ENCODE results near the gene ASXL2. TPM values are rescaled to one million over a fixed set of nuclear protein-coding genes. Genes with fewer than 3 reads are reported as not detected.
"Not testable (repeated sequence)": the region's sequence is repeated elsewhere in the genome, so short reads cannot be mapped to it uniquely, and the experiment has no call there.

The ASXL2 gene
- total RNA-seq, 1 donor from 2014 or later = 33.7 TPM

GRCh38 chr2:25736899-25737515 lies 141.3 kb downstream of the ASXL2 start:
- no peak for DNase-seq (ENCODE audit: low spot score)

- DNase-seq (ENCODE audit: low spot score) = no peak
These were observed 142.5 kb downstream of the ASXL2 start for GRCh38 chr2:25735835-25736234.

- DNase-seq (ENCODE audit: low spot score) = no peak
These were observed 149.7 kb downstream of the ASXL2 start for GRCh38 chr2:25728559-25728958.

- no peak for DNase-seq (ENCODE audit: low spot score)
These were observed 151.8 kb downstream of the ASXL2 start for GRCh38 chr2:25726522-25726921.

- no peak for DNase-seq (ENCODE audit: low spot score)
These were observed 152.4 kb downstream of the ASXL2 start for GRCh38 chr2:25725877-25726276.

GRCh38 chr2:25724756-25725155 lies 153.5 kb downstream of the ASXL2 start:
- no peak for DNase-seq (ENCODE audit: low spot score)

GRCh38 chr2:25722224-25722623 lies 156.1 kb downstream of the ASXL2 start:
- DNase-seq (ENCODE audit: low spot score) = no peak

GRCh38 chr2:25720575-25720974 lies 157.7 kb downstream of the ASXL2 start:
- DNase-seq (ENCODE audit: low spot score) = no peak

- DNase-seq (ENCODE audit: low spot score) = no peak
These were observed 163.5 kb downstream of the ASXL2 start for GRCh38 chr2:25714740-25715139.

GRCh38 chr2:25712455-25712854 lies 165.8 kb downstream of the ASXL2 start:
- DNase-seq (ENCODE audit: low spot score) = no peak

- DNase-seq (ENCODE audit: low spot score) = no peak
These were observed 166.5 kb downstream of the ASXL2 start for GRCh38 chr2:25711675-25712354.

- DNase-seq (ENCODE audit: low spot score) = no peak
These were observed 167.5 kb downstream of the ASXL2 start for GRCh38 chr2:25710750-25711149.

- DNase-seq (ENCODE audit: low spot score) = no peak
These were observed 168.9 kb downstream of the ASXL2 start for GRCh38 chr2:25709349-25709748.

- DNase-seq (ENCODE audit: low spot score) = no peak
These were observed 170.2 kb downstream of the ASXL2 start for GRCh38 chr2:25707927-25708590.

GRCh38 chr2:25705575-25705974 lies 172.7 kb downstream of the ASXL2 start:
- DNase-seq (ENCODE audit: low spot score) = not testable (repeated sequence)

GRCh38 chr2:25701801-25702200 lies 176.5 kb downstream of the ASXL2 start:
- no peak for DNase-seq (ENCODE audit: low spot score)

GRCh38 chr2:25700221-25700660 lies 178.0 kb downstream of the ASXL2 start:
- no peak for DNase-seq (ENCODE audit: low spot score)

GRCh38 chr2:25699216-25699615 lies 179.1 kb downstream of the ASXL2 start:
- no peak for DNase-seq (ENCODE audit: low spot score)

GRCh38 chr2:25698752-25699151 lies 179.5 kb downstream of the ASXL2 start:
- DNase-seq (ENCODE audit: low spot score) = no peak

- no peak for DNase-seq (ENCODE audit: low spot score)
These were observed 180.5 kb downstream of the ASXL2 start for GRCh38 chr2:25697559-25698341.

- no peak for DNase-seq (ENCODE audit: low spot score)
These were observed 185.4 kb downstream of the ASXL2 start for GRCh38 chr2:25692737-25693445.

GRCh38 chr2:25692143-25692542 lies 186.1 kb downstream of the ASXL2 start:
- no peak for DNase-seq (ENCODE audit: low spot score)

Measured in ureter (tissue), 1 donor.